Neutrophil (primary cell): ENCODE data around the gene NR1D2.
"Not testable (repeated sequence)": the region's sequence is repeated elsewhere in the genome, so short reads cannot be mapped to it uniquely, and the experiment has no call there.

Experiments used
- H3K27ac ChIP-seq: fragments of 200-600 bp; sonication (generic); 2 replicates; pipeline ENCODE4 v1.5.1; 2016; ENCODE audit warnings: mild to moderate bottlenecking, moderate library complexity
- H3K27me3 ChIP-seq: fragments of 200-600 bp; sonication (generic); 2 replicates; pipeline ENCODE4 v1.6.0; 2016; ENCODE audit warnings: mild to moderate bottlenecking
- H3K36me3 ChIP-seq: fragments of 200-600 bp; sonication (generic); 2 replicates; pipeline ENCODE4 v1.5.1; 2017
- H3K4me1 ChIP-seq, 2 experiments: fragments of 200-600 bp in 1 of 2; sonication (generic) in 1 of 2; 1 replicate in 1 of 2; 2 replicates in 1 of 2; pipeline versions ENCODE4 v1.5.1 to v1.6.1; 2013 to 2016; ENCODE audit warnings: low read depth in 1 of 2, low read length in 1 of 2, mild to moderate bottlenecking in 1 of 2, moderate library complexity in 1 of 2; ENCODE audit not compliant: control insufficient read depth in 1 of 2, insufficient read depth in 1 of 2
- H3K4me3 ChIP-seq, 2 experiments: fragments of 200-600 bp in 1 of 2; sonication (generic) in 1 of 2; 1 replicate in 1 of 2; 2 replicates in 1 of 2; pipeline ENCODE4 v1.5.1; 2013 to 2016; ENCODE audit warnings: low read depth in 1 of 2, low read length in 1 of 2, mild to moderate bottlenecking in 1 of 2, moderate library complexity in 1 of 2
- H3K9me3 ChIP-seq: fragments of 200-600 bp; sonication (generic); 2 replicates; pipeline ENCODE4 v1.5.1; 2016
- TF ChIP-seq, protein P1 (sequence below): fragments of 200-600 bp; sonication (generic); IDR thresholded peaks from 2 replicates; pipeline ENCODE4 v1.5.1; 2016; ENCODE audit warnings: antibody characterized with exemption

Gene NR1D2

GRCh38 chr3:24020036-24020691, 75.1 kb downstream of the NR1D2 start:
- Histone ChIP-seq H3K36me3 (no peaks in the 10 kb centered on the region), H3K9me3 (no peaks in the 10 kb centered on the region), H3K27me3 (no peaks in the 10 kb centered on the region), H3K4me1 (no peaks in the 10 kb centered on the region), H3K4me3 (no peak overlapping the region), H3K27ac (no peak overlapping the region)
- TF ChIP-seq, protein P1, sequence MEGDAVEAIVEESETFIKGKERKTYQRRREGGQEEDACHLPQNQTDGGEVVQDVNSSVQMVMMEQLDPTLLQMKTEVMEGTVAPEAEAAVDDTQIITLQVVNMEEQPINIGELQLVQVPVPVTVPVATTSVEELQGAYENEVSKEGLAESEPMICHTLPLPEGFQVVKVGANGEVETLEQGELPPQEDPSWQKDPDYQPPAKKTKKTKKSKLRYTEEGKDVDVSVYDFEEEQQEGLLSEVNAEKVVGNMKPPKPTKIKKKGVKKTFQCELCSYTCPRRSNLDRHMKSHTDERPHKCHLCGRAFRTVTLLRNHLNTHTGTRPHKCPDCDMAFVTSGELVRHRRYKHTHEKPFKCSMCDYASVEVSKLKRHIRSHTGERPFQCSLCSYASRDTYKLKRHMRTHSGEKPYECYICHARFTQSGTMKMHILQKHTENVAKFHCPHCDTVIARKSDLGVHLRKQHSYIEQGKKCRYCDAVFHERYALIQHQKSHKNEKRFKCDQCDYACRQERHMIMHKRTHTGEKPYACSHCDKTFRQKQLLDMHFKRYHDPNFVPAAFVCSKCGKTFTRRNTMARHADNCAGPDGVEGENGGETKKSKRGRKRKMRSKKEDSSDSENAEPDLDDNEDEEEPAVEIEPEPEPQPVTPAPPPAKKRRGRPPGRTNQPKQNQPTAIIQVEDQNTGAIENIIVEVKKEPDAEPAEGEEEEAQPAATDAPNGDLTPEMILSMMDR: no peak

DNA sequence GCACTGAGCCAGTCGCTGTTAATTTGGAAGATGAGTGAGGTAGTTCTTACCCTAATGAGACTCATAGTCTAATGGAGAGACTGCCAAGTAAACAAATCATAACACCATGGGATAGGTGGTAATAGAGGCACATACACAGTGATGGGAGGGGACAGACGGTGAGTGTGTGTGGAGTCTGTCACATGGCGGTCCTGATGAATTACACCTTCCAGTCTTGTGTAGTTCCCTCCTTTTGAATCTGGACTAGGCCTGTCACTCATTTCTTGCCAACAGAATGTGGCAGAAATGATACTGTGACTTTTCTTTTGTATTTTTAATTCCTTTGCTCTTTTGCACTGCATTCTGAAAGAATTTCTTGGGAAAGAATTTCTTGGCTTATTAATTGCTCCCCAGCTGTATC, 78.1 kb downstream of the NR1D2 start:
- TF ChIP-seq, protein P1: no peak
- no peaks in the 10 kb centered on the region for H3K9me3 ChIP-seq
- no peaks in the 10 kb centered on the region for H3K27me3 ChIP-seq
- no peaks in the 10 kb centered on the region for H3K36me3 ChIP-seq
- no peak overlapping the region for H3K4me3 ChIP-seq
- H3K4me1 ChIP-seq: no peaks in the 10 kb centered on the region
- H3K27ac ChIP-seq: no peak overlapping the region

DNA sequence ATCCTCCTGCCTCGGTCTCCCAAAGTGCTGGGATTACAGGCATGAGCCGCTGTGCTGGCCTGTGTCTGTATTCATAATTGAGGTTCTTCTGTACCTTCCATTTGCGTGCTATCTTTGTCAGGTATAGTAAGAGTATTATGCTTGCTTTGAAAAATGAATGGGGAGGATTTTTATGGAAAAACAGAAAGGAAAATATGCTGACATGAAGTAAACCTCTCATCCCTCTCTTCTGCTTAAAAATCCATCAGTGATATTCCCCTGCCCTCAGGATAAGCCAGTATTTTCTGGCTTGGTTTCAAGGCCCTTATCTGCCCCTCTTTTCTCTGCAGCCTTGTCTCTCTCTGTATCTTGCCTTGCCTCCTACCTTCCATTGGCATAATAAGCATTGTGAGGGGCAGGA, 80.7 kb downstream of the NR1D2 start:
- Histone ChIP-seq H3K4me1 (no peaks in the 10 kb centered on the region), H3K4me3 (no peak overlapping the region), H3K27me3 (no peaks in the 10 kb centered on the region), H3K36me3 (no peaks in the 10 kb centered on the region), H3K27ac (no peak overlapping the region), H3K9me3 (no peaks in the 10 kb centered on the region)
- TF ChIP-seq, protein P1: no peak

- not testable (repeated sequence) for H3K36me3 ChIP-seq
Measured at GRCh38 chr3:24026665-24027064, 81.6 kb downstream of the NR1D2 start.

DNA sequence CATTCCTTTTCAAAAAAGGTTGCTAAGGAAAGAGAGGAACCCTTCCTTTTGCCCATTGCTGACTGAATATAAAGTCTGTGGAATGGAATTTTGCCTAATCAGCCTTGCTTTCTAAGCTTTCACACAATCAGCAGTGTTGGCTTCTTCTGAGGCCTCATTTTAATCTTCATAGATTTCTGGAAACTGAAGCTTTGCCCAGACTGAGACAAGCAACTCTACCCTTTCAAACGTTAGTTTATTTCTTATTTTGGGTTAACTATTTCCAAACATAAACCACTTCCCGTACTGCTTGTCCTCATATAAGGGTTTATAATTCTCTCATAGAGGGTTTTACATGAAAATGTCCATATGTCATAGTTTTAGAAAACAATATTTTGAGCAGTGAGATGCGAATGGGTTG, 82.9 kb downstream of the NR1D2 start:
- no peaks in the 10 kb centered on the region for H3K36me3 ChIP-seq
- H3K9me3 ChIP-seq: no peaks in the 10 kb centered on the region
- TF ChIP-seq, protein P1: no peak
- H3K4me3 ChIP-seq: no peak overlapping the region
- no peaks in the 10 kb centered on the region for H3K27me3 ChIP-seq
- H3K27ac ChIP-seq: no peak overlapping the region
- no peaks in the 10 kb centered on the region for H3K4me1 ChIP-seq

More at GRCh38 chr3:24026665-24027064, 81.6 kb downstream of the NR1D2 start:
- not testable (repeated sequence) for H3K4me1 ChIP-seq, H3K9me3 ChIP-seq, H3K27ac ChIP-seq, H3K27me3 ChIP-seq, H3K4me3 ChIP-seq
